Measurements from ENCODE around the gene COX6A1. TPM values are rescaled to one million over a fixed set of nuclear protein-coding genes. Genes with fewer than 3 reads are reported as not detected.

The COX6A1 gene
- total RNA-seq, 3 donors from 2014 or later, result 464 to 649 (median 599) TPM

DNA sequence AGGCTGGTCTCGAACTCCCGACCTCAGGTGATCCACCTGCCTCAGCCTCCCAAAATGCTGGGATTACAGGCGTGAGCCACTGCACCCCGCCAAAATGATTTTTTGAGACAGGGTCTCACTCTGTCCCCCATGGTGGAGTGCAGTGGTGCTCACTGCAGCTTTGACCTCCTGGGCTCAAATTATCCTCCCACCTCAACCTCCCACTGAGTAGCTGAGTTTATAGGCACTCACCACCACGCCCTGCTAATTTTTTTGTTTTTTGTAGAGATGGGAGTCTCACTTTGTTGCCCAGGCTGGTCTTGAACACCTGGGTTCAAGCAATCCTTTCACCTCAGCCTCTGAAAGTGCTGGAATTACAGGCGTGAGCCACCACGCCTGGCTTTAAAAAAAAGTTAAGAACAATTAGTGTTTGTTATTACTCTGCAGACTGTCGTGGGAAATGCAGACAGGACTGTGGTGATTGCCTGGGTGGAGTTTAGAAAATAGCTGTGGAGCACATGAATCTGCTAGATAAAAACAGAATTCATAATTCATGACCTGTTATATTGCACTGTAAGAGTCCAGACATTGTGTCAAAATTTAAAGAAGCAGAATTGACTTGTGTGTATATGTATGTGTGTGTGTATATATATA lies 9.2 kb upstream of the COX6A1 start:
- Histone ChIP-seq H3K36me3 (no peaks in the 10 kb centered on the region), H3K9me3 (no peaks in the 10 kb centered on the region), H3K27me3 (no peaks in the 10 kb centered on the region), H3K27ac (no peak overlapping the region), H3K4me3 (no peak overlapping the region), H3K4me1 (no peaks in the 10 kb centered on the region)
- TF ChIP-seq POLR2AphosphoS5 (IDR thresholded peaks at IDR 0.05) (no peak), POLR2A (IDR thresholded peaks at IDR 0.05) (no peak)
- TF ChIP-seq, protein P1, sequence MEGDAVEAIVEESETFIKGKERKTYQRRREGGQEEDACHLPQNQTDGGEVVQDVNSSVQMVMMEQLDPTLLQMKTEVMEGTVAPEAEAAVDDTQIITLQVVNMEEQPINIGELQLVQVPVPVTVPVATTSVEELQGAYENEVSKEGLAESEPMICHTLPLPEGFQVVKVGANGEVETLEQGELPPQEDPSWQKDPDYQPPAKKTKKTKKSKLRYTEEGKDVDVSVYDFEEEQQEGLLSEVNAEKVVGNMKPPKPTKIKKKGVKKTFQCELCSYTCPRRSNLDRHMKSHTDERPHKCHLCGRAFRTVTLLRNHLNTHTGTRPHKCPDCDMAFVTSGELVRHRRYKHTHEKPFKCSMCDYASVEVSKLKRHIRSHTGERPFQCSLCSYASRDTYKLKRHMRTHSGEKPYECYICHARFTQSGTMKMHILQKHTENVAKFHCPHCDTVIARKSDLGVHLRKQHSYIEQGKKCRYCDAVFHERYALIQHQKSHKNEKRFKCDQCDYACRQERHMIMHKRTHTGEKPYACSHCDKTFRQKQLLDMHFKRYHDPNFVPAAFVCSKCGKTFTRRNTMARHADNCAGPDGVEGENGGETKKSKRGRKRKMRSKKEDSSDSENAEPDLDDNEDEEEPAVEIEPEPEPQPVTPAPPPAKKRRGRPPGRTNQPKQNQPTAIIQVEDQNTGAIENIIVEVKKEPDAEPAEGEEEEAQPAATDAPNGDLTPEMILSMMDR (IDR thresholded peaks at IDR 0.05), result no peak
- intact Hi-C loops (cut with DNase I; ENCODE audit: low total_unique reads), result no loop called here
- DNase-seq (ENCODE audit: low spot score in 2 of 2), result no peak

DNA sequence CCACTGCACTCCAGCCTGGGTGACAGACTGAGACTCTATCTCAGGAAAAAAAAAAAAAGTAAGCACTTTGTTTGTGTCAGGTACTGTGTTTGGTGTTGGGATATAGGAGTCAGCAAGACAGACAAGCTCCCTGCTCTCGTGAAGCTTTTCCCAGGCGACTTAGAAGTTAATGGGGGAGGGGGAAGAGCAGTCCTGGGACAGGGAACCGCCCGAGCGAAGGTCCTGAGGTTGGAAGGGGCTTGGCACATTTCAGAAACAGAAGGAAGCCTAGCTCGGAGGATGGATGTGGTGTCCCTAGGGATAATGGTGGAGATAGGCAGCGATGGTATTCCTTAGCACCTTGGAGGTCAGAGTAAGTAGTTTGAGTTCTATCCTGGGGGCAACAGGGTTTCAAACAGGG lies 8.5 kb upstream of the COX6A1 start:
- Histone ChIP-seq H3K4me3 (no peak overlapping the region), H3K27ac (no peak overlapping the region), H3K4me1 (no peaks in the 10 kb centered on the region), H3K27me3 (no peaks in the 10 kb centered on the region), H3K9me3 (no peaks in the 10 kb centered on the region), H3K36me3 (no peaks in the 10 kb centered on the region)
- TF ChIP-seq, protein P1 (IDR thresholded peaks at IDR 0.05), result no peak
- no peak for TF ChIP-seq POLR2AphosphoS5 (IDR thresholded peaks at IDR 0.05)
- TF ChIP-seq POLR2A (IDR thresholded peaks at IDR 0.05), result no peak
- DNase-seq (ENCODE audit: low spot score in 2 of 2), result no peak
- intact Hi-C loops (cut with DNase I; ENCODE audit: low total_unique reads), result no loop called here

DNA sequence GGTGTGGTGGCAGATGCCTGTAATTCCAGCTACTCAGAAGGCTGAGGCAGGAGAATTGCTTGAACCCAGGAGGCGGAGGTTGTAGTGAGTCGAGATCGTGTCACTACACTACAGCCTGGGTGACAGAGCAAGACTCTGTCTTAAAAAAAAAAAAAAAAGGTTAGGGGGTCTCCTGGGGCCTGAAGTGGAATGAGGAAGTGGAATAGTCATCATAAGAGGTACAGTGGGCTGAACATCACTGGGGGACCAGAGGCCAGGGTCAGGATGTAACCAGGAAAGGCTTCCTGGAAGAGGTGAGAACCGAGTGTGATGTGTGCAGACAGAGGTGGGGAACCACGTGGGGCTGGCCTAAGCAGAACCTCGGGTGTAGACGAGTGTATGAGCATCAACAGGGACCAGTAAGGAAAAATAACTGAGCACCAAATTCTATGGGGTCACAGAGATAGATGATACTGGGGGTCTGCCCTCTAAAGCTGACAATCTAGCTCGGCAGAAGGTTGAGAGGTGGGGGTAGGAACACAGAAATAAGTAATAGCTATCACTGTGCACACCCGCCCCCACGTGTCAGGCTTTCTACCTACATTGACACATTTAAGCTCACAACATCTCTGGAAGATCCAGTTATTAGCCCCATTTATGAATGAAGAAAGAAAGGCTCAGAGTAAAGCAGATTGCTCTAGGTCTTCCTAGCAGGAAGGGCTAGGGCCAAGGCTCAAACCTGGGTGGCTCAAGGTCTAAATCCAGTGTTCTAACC lies 5.0 kb upstream of the COX6A1 start:
- no peak overlapping the region for H3K4me3 ChIP-seq
- no peaks in the 10 kb centered on the region for H3K27me3 ChIP-seq
- no peaks in the 10 kb centered on the region for H3K9me3 ChIP-seq
- no peaks in the 10 kb centered on the region for H3K36me3 ChIP-seq
- H3K4me1 ChIP-seq, result no peaks in the 10 kb centered on the region
- DNase-seq (ENCODE audit: low spot score in 2 of 2), result no peak
- TF ChIP-seq, protein P1 (IDR thresholded peaks at IDR 0.05), result no peak
- TF ChIP-seq POLR2A (IDR thresholded peaks at IDR 0.05) (no peak), POLR2AphosphoS5 (IDR thresholded peaks at IDR 0.05) (no peak)
- intact Hi-C loops (cut with DNase I; ENCODE audit: low total_unique reads), result no loop called here
- no peak overlapping the region for H3K27ac ChIP-seq

DNA sequence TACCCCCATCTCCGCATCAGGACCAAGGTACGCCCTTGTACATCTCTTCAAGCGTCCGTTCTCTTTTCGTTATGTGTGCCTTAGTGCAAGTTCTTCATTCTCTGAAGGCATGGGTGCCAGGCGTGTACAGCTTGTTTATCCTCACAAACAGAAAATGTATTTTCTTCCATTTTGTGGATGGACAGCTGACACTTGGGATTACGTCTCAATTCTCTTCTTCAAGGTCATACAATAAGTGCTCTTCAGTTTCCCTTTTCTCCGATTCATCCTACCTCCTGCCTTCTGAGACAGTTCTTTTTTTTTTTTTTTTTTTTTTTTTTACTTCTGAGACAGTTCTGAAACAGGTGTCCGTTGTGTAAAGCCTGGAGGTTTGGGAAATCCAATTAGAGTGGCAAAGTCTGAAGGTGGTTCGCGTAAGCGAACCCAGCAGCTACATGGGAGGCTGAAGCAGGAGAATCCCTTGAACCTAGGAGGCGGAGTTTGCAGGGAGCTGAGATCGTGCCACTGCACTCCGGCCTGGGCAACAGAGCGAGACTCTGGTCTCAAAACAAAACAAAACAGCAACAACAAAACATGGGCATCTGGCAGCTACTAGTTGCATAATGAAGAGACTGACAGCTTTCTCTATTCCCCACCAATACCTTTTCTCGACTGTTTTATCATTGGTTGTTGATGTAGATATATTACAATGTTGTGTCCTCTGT lies 734 bp downstream of the COX6A1 start:
- no peaks in the 10 kb centered on the region for H3K27me3 ChIP-seq
- DNase-seq (ENCODE audit: low spot score in 2 of 2), result no peak
- peak overlapping the region; percentile 76 to 95 (median 83) for H3K4me3 ChIP-seq
- TF ChIP-seq, protein P1 (IDR thresholded peaks at IDR 0.05), result no peak
- TF ChIP-seq POLR2AphosphoS5 (IDR thresholded peaks at IDR 0.05), result no peak
- no peak for TF ChIP-seq POLR2A (IDR thresholded peaks at IDR 0.05)
- peak overlapping the region; percentile 86 to 93 for H3K27ac ChIP-seq
- H3K36me3 ChIP-seq, result no peaks in the 10 kb centered on the region
- intact Hi-C loops (cut with DNase I; ENCODE audit: low total_unique reads), result no loop called here
- no peaks in the 10 kb centered on the region for H3K9me3 ChIP-seq
- peaks cover 0 to 3% of the 10 kb centered on the region in 2 donors for H3K4me1 ChIP-seq

Measured in breast epithelium (tissue), 4 donors.